SU-DHL-6 (cell line): Measurements from ENCODE around the gene SLC45A1.
"Not testable (repeated sequence)": the region's sequence is repeated elsewhere in the genome, so short reads cannot be mapped to it uniquely, and the experiment has no call there.

ENCODE experiments used
- H2AFZ ChIP-seq: fragments of 200-600 bp; sonication (generic); 2 replicates; pipeline ENCODE4 v1.6.1; 2014; ENCODE audit warnings: low read depth, mild to moderate bottlenecking, moderate library complexity, mixed read lengths, antibody characterized with exemption, low read length; ENCODE audit not compliant: severe bottlenecking
- H3F3A ChIP-seq: fragments of 200-600 bp; shearing (Covaris generic); 2 replicates; pipeline ENCODE4 v1.6.0; 2016; ENCODE audit warnings: antibody characterized with exemption, mild to moderate bottlenecking; ENCODE audit not compliant: insufficient read depth
- H3K27ac ChIP-seq: fragments of 200-600 bp; sonication (generic); 2 replicates; pipeline ENCODE4 v1.5.1; 2016; ENCODE audit warnings: low read depth, mild to moderate bottlenecking, low read length, moderate library complexity, mixed read lengths
- H3K27me3 ChIP-seq: fragments of 200-600 bp; sonication (generic), shearing (Covaris generic); 2 replicates; pipeline ENCODE4 v1.6.0; 2014; ENCODE audit warnings: mild to moderate bottlenecking, low read length
- H3K36me3 ChIP-seq: fragments of 200-600 bp; sonication (generic); 2 replicates; pipeline ENCODE4 v1.6.1; 2014; ENCODE audit warnings: mild to moderate bottlenecking, low read length, mixed read lengths
- H3K4me2 ChIP-seq: fragments of 300-600, 200-600 bp; shearing (Covaris generic), sonication (generic); 2 replicates; pipeline ENCODE4 v1.6.0; 2014; ENCODE audit warnings: low read length, low read depth, mild to moderate bottlenecking; ENCODE audit not compliant: poor library complexity, severe bottlenecking
- H3K4me3 ChIP-seq: fragments of 200-600 bp; sonication (generic); 2 replicates; pipeline ENCODE4 v1.5.1; 2014; ENCODE audit warnings: antibody characterized with exemption, low read length, mild to moderate bottlenecking, mixed read lengths; ENCODE audit not compliant: insufficient read depth, poor library complexity, severe bottlenecking
- H3K79me2 ChIP-seq: fragments of 200-600 bp; sonication (generic); 2 replicates; pipeline ENCODE4 v1.6.1; 2014; ENCODE audit warnings: mild to moderate bottlenecking, low read length, moderate library complexity; ENCODE audit not compliant: insufficient read depth
- H3K9ac ChIP-seq: fragments of 200-600 bp; sonication (generic); 2 replicates; pipeline ENCODE4 v1.7.0; 2014; ENCODE audit warnings: mild to moderate bottlenecking, low read length
- H3K9me2 ChIP-seq: fragments of 200-600 bp; sonication (generic); replicated peaks from 2 replicates; pipeline ENCODE4 v1.6.1; 2014; ENCODE audit warnings: low read length; ENCODE audit not compliant: insufficient read depth
- H3K9me3 ChIP-seq: fragments of 200-600 bp; sonication (generic); 2 replicates; pipeline ENCODE4 v1.6.1; 2014; ENCODE audit warnings: low read length, mixed read lengths; ENCODE audit not compliant: insufficient read depth
- H4K20me1 ChIP-seq: fragments of 200-600 bp; sonication (generic); 2 replicates; pipeline ENCODE4 v1.6.1; 2014; ENCODE audit warnings: low read depth, mild to moderate bottlenecking, antibody characterized with exemption, low read length, moderate library complexity, mixed read lengths
- CTCF ChIP-seq: fragments of 200-600 bp; sonication (generic); IDR thresholded peaks from one replicate; pipeline ENCODE4 v1.5.1; 2017; ENCODE audit warnings: antibody characterized with exemption, mild to moderate bottlenecking, low read length, moderate library complexity; ENCODE audit not compliant: insufficient read depth, poor library complexity, severe bottlenecking
- EZH2phosphoT487 ChIP-seq: fragments of 200-600 bp; sonication (generic), shearing (Covaris generic); conservative IDR thresholded peaks from 2 replicates; pipeline ENCODE4 v1.6.1; 2018; ENCODE audit warnings: mild to moderate bottlenecking, antibody characterized with exemption, low read length, moderate library complexity, mixed read lengths

The SLC45A1 gene

GRCh38 chr1:8276173-8276914 lies 41.6 kb upstream of the SLC45A1 start:
- Histone ChIP-seq H3F3A (no peaks in the 10 kb centered on the region), H3K4me3 (no peak overlapping the region), H3K9me3 (no peaks in the 10 kb centered on the region), H3K4me2 (no peak overlapping the region), H3K27ac (no peak overlapping the region), H4K20me1 (no peaks in the 10 kb centered on the region), H3K79me2 (no peaks in the 10 kb centered on the region), H3K27me3 (no peaks in the 10 kb centered on the region), H2AFZ (no peak overlapping the region), H3K9me2 (no peaks in the 10 kb centered on the region), H3K9ac (no peak overlapping the region), H3K36me3 (no peaks in the 10 kb centered on the region)
- no peak for TF ChIP-seq EZH2phosphoT487
- no peak for TF ChIP-seq CTCF

- H3K27ac ChIP-seq, result no peak overlapping the region
- H3K79me2 ChIP-seq, result no peaks in the 10 kb centered on the region
Measured at GRCh38 chr1:8276932-8277331, 41.0 kb upstream of the SLC45A1 start.

GRCh38 chr1:8278677-8279076 lies 39.2 kb upstream of the SLC45A1 start:
- not testable (repeated sequence) for H4K20me1 ChIP-seq, H3F3A ChIP-seq, H3K27ac ChIP-seq, H3K4me2 ChIP-seq, H3K79me2 ChIP-seq, H3K27me3 ChIP-seq, H3K9ac ChIP-seq, H3K4me3 ChIP-seq, H3K36me3 ChIP-seq, H3K9me2 ChIP-seq, H2AFZ ChIP-seq, H3K9me3 ChIP-seq

More at GRCh38 chr1:8276932-8277331, 41.0 kb upstream of the SLC45A1 start:
- H3K4me3 ChIP-seq, result no peak overlapping the region
- H3K9me2 ChIP-seq, result no peaks in the 10 kb centered on the region
- no peaks in the 10 kb centered on the region for H3K27me3 ChIP-seq
- no peak for TF ChIP-seq CTCF
- no peak for TF ChIP-seq EZH2phosphoT487
- no peaks in the 10 kb centered on the region for H3K9me3 ChIP-seq
- H3F3A ChIP-seq, result no peaks in the 10 kb centered on the region
- H3K4me2 ChIP-seq, result no peak overlapping the region
- no peaks in the 10 kb centered on the region for H3K36me3 ChIP-seq
- H3K9ac ChIP-seq, result no peak overlapping the region
- no peak overlapping the region for H2AFZ ChIP-seq
- no peaks in the 10 kb centered on the region for H4K20me1 ChIP-seq

- no peaks in the 10 kb centered on the region for H3K36me3 ChIP-seq
- no peak overlapping the region for H3K4me3 ChIP-seq
- no peak overlapping the region for H3K9ac ChIP-seq
- no peak overlapping the region for H2AFZ ChIP-seq
- H3K9me2 ChIP-seq, result no peaks in the 10 kb centered on the region
- H3K4me2 ChIP-seq, result no peak overlapping the region
- H3K79me2 ChIP-seq, result no peaks in the 10 kb centered on the region
- no peak for TF ChIP-seq CTCF
- no peak for TF ChIP-seq EZH2phosphoT487
- H3K27ac ChIP-seq, result no peak overlapping the region
- H3K9me3 ChIP-seq, result no peaks in the 10 kb centered on the region
- no peaks in the 10 kb centered on the region for H3K27me3 ChIP-seq
- no peaks in the 10 kb centered on the region for H3F3A ChIP-seq
- no peaks in the 10 kb centered on the region for H4K20me1 ChIP-seq
Measured at GRCh38 chr1:8281843-8282509, 35.9 kb upstream of the SLC45A1 start.
